Ramos (cell line): ENCODE measurements around the gene CD300LD.

Source experiments
- in situ Hi-C: fragments of 300-500 bp; cut with MboI; formaldehyde crosslinking; loops from one replicate; pipeline ENCODE4 v1.14.3; 2022; ENCODE audit warnings: low sequenced_read_pairs; ENCODE audit not compliant: unreplicated experiment

Gene CD300LD

GRCh38 chr17:74547264-74547663, 44.8 kb downstream of the CD300LD start:
- in situ Hi-C loops: no loop called here

DNA sequence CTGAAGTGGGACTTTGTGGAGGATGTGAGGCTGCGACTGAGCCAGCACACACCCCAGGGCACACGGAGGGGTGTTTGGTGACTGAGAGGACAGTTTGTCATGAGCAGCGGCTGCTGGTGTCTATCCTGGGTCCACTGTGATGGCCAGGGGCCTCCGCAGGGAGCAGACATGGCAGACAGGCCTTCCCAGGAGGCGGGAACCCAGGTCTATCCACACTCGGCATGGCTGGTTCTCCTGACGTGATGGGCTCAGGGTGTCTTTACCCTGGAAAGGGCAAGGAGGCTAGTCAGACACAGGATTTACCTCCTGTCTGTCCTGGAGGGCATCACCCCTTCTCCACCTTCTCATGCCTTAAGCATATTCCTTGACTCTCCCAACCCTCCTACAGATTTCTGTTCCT, 45.5 kb downstream of the CD300LD start:
- in situ Hi-C loops: no loop called here

DNA sequence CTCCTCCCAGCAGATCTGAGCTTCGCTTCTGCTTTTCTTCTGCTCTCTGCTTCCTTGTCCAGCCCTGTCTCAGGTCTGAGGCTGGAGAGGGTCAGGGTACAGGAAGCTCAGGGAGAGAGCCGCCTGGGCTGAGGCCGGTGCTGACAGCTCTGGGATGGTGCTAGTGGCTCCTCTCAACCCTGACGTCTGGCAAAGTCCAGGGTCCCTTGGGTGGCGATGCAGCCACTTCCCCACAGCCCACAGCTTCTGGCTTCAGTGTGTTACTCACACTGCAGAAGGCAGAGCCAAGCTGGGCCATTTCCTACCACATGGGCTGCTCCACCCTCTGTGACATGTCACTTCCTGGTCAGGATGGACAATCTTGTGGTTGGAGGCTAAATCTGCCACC, 46.2 kb downstream of the CD300LD start, which contains the start of gene CD300C:
Gene CD300C (minus strand): TSS at position 273 of the 388 bp plus-strand sequence. CDS start 333 bp downstream, outside the sequence.
- in situ Hi-C loops: no loop called here

GRCh38 chr17:74544991-74545842, 46.9 kb downstream of the CD300LD start:
- in situ Hi-C loops: no loop called here

- in situ Hi-C loops: no loop called here
Measured at GRCh38 chr17:74543891-74544760, 48.0 kb downstream of the CD300LD start.

DNA sequence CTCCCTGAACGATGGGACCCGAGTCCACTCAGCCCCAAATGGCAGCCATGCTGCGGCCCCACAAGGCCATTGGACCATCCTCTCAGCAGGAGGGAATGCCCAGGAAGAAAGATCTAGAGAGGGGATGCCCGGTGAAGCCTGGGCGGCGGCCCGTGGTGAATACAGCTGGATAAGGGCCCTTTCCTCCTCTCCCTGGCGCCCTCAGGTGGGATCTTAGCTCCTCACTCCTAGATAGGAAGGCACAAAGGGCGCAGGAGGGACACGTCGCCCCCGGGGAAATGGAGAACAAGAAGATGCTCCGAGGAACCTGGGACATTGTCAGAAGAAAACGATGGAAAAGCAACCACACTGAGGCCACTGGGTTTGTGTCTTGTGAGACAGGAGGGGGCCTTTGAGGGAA, 48.7 kb downstream of the CD300LD start:
- in situ Hi-C loops: no loop called here

GRCh38 chr17:74542727-74543383, 49.2 kb downstream of the CD300LD start:
- in situ Hi-C loops: no loop called here

DNA sequence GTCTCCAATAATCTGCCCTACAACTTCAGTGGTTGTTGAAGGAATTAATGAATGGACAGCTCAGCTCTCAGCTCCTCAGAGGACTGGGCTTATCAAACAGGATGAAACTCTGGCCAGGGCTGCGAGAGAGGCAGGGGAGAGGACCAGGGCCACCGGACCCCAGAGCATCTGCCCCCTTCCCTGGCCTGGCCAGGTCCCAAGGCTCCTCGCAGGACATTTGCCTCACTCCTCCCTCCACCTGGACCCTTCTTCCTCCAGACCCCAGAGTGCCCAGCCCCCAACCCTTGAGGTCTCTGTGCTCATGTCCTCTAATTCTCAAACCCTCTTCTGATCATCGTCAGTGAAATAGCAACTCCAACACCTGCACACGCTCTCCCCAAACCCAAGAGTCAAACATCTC, 49.9 kb downstream of the CD300LD start:
- in situ Hi-C loops: no loop called here

DNA sequence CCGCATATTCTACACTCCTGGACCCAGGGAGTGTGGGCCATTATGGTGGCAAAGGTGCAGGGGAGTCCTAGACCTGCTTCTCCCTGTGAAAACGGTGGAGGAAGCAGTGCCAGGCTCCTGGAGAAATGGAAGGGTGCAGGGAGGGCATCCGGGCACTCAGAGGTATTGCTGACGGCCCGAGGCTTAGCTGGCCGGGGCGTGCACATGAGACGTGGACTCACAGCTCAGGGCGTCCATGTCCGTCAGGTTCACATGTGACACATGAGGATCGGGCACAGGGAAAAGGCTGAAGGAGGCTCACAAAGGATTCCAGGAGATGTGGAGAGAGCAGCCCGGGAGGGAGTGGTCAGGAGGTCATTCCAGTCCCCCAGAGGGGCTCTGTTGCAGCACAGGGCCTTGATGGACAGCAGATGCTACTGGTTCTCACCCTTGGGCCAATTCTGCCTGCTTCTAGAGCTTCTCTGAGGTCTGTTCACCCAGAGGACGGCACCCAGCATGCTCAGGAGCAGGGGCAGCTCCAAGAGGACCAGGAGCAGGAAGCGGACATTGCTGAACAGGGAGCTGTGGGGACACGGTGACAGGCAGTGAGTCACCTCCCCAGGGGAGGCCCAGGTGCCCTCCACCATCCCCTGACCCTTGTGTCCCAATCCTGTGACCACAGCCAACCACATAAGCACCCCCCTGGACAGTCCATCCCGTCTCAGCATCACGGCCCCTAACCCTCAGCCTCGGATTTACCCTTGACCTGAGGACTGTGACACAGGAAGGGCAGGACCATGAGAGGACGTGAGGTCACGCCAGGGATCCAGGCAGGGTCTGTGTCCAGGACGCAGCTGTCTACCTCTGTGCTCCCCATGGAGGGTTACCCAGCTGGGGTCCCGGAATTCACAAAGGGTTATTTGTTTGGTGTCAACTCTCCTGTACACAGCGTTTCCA, 50.6 kb downstream of the CD300LD start:
- in situ Hi-C loops: no loop called here

GRCh38 chr17:74539281-74539820, 52.7 kb downstream of the CD300LD start:
- in situ Hi-C loops: no loop called here

DNA sequence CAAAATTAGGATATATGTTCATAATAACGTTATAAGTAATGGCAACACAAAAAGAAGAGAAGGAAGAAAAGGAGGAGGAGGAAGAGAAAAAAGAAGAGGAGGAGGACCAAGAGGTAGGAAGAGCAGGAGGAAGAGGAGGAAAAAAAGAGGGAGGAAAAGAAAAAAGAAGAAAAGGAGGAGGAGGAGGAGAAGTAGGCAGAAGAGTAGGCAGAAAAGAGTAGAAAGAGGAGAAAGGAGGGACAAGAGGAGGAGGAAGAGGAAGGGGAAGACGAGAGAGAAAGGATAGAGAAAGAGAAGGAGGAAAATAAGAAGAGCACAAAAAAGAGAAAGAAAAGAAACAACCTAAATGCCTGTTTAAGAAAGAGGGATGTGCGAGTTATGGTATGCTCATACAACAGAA, 55.2 kb downstream of the CD300LD start:
- in situ Hi-C loops: no loop called here

- in situ Hi-C loops: no loop called here
Measured at GRCh38 chr17:74532115-74532514, 60.0 kb downstream of the CD300LD start.

GRCh38 chr17:74531231-74531761, 60.8 kb downstream of the CD300LD start, which contains the start of gene CD300LB:
TSS of gene CD300LB (minus strand) at chr17:74531475. CDS start at chr17:74531350, 125 bp downstream.
- in situ Hi-C loops: no loop called here

- in situ Hi-C loops: no loop called here
Measured at GRCh38 chr17:74530831-74531150, 61.3 kb downstream of the CD300LD start.
